Stimulated activated CD8-positive, alpha-beta memory T cell treated with anti-CD3 and anti-CD28 coated beads, Interleukin-15, amount 100 ng/mL, for 48 hours (primary cell): ENCODE data around the gene NEUROD4.

Source experiments
- DNase-seq, 2 donors: peaks; one replicate each; pipeline ENCODE4 v3.0.0-alpha.2; 2020; ENCODE audit warnings: low read depth in 2 of 2

NEUROD4 gene

GRCh38 chr12:54998958-54999510 lies 20.7 kb upstream of the NEUROD4 start:
- no peak for DNase-seq

- DNase-seq = no peak
Observed at GRCh38 chr12:55001198-55001868, 18.4 kb upstream of the NEUROD4 start.

GRCh38 chr12:55002355-55002754 lies 17.4 kb upstream of the NEUROD4 start:
- no peak for DNase-seq

GRCh38 chr12:55008944-55009585 lies 10.7 kb upstream of the NEUROD4 start:
- DNase-seq = no peak

- no peak for DNase-seq
Observed at GRCh38 chr12:55017416-55017925, 2.3 kb upstream of the NEUROD4 start.

- no peak for DNase-seq
Observed at GRCh38 chr12:55024575-55024974, 4.8 kb downstream of the NEUROD4 start.

- no peak for DNase-seq
Observed at GRCh38 chr12:55025508-55025907, 5.7 kb downstream of the NEUROD4 start.

GRCh38 chr12:55034218-55034617 lies 14.4 kb downstream of the NEUROD4 start:
- no peak for DNase-seq

GRCh38 chr12:55036326-55037115 lies 16.7 kb downstream of the NEUROD4 start:
- no peak for DNase-seq

- DNase-seq = no peak
Observed at GRCh38 chr12:55037351-55037987, 17.7 kb downstream of the NEUROD4 start.

GRCh38 chr12:55039395-55040354 lies 19.9 kb downstream of the NEUROD4 start:
- DNase-seq = no peak

GRCh38 chr12:55041345-55042055 lies 21.7 kb downstream of the NEUROD4 start:
- no peak for DNase-seq

- no peak for DNase-seq
Observed at GRCh38 chr12:55043542-55043941, 23.8 kb downstream of the NEUROD4 start.

- DNase-seq = no peak
Observed at GRCh38 chr12:55044135-55044534, 24.4 kb downstream of the NEUROD4 start.

GRCh38 chr12:55049676-55050075 lies 29.9 kb downstream of the NEUROD4 start:
- no peak for DNase-seq

GRCh38 chr12:55051197-55051947 lies 31.6 kb downstream of the NEUROD4 start:
- no peak for DNase-seq

GRCh38 chr12:55057481-55057880 lies 37.7 kb downstream of the NEUROD4 start:
- DNase-seq = no peak

- no peak for DNase-seq
Observed at GRCh38 chr12:55058082-55058481, 38.3 kb downstream of the NEUROD4 start.

GRCh38 chr12:55058776-55059175 lies 39.0 kb downstream of the NEUROD4 start:
- no peak for DNase-seq
